ENCODE data around the gene KMO.

The KMO gene

GRCh38 chr1:241536304-241536703 is 4.1 kb downstream of the KMO start:
- no peak overlapping the region for H3K4me3 ChIP-seq (ENCODE audit: low read depth, low read length)
- TF ChIP-seq CTCF (IDR thresholded peaks at IDR 0.05; ENCODE audit: control insufficient read depth, extremely low read depth, insufficient read depth): no peak
- no peak for DNase-seq (ENCODE audit: low read depth)

GRCh38 chr1:241536969-241537368 is 4.8 kb downstream of the KMO start:
- no peak for TF ChIP-seq CTCF (IDR thresholded peaks at IDR 0.05; ENCODE audit: control insufficient read depth, extremely low read depth, insufficient read depth)
- DNase-seq (ENCODE audit: low read depth): no peak
- no peak overlapping the region for H3K4me3 ChIP-seq (ENCODE audit: low read depth, low read length)

- peak overlapping the region; percentile 41 for H3K4me3 ChIP-seq (ENCODE audit: low read depth, low read length)
- DNase-seq (ENCODE audit: low read depth): peak; percentile 66
- no peak for TF ChIP-seq CTCF (IDR thresholded peaks at IDR 0.05; ENCODE audit: control insufficient read depth, extremely low read depth, insufficient read depth)
Observed at GRCh38 chr1:241542199-241542907, 10.2 kb downstream of the KMO start.

GRCh38 chr1:241548008-241548407 is 15.8 kb downstream of the KMO start:
- H3K4me3 ChIP-seq (ENCODE audit: low read depth, low read length): no peak overlapping the region
- DNase-seq (ENCODE audit: low read depth): no peak
- TF ChIP-seq CTCF (IDR thresholded peaks at IDR 0.05; ENCODE audit: control insufficient read depth, extremely low read depth, insufficient read depth): no peak

GRCh38 chr1:241550318-241550717 is 18.1 kb downstream of the KMO start:
- H3K4me3 ChIP-seq (ENCODE audit: low read depth, low read length): no peak overlapping the region
- no peak for DNase-seq (ENCODE audit: low read depth)
- no peak for TF ChIP-seq CTCF (IDR thresholded peaks at IDR 0.05; ENCODE audit: control insufficient read depth, extremely low read depth, insufficient read depth)

- H3K4me3 ChIP-seq (ENCODE audit: low read depth, low read length): no peak overlapping the region
- no peak for TF ChIP-seq CTCF (IDR thresholded peaks at IDR 0.05; ENCODE audit: control insufficient read depth, extremely low read depth, insufficient read depth)
- no peak for DNase-seq (ENCODE audit: low read depth)
Observed at GRCh38 chr1:241551759-241552638, 19.8 kb downstream of the KMO start.

Measured in LNCaP clone FGC (cell line).